Gastroesophageal sphincter (tissue), 3 donors: ENCODE measurements around the gene ZBED3.
A peak's percentile ranks its signal among the peaks of the same experiment; 100 is the strongest.

ENCODE experiments used
- CTCF ChIP-seq, 4 experiments: fragments of 200-600 bp in 2 of 4; fragments of 450-650 bp in 2 of 4; sonication (generic) in 1 of 4; IDR thresholded peaks; one replicate each; pipeline ENCODE4 v1.5.1; 2017 to 2019; ENCODE audit warnings: antibody characterized with exemption in 4 of 4, mild to moderate bottlenecking in 2 of 4, moderate library complexity in 2 of 4
- EP300 ChIP-seq: sonication (generic); formaldehyde crosslinking; IDR thresholded peaks from one replicate; pipeline ENCODE4 v1.6.1; 2017; ENCODE audit warnings: antibody characterized with exemption, mild to moderate bottlenecking
- POLR2A ChIP-seq, 2 donors: fragments of 450-650 bp; IDR thresholded peaks; one replicate each; pipeline ENCODE4 v1.6.1; 2017; ENCODE audit warnings: antibody characterized with exemption in 2 of 2, mild to moderate bottlenecking in 2 of 2, moderate library complexity in 1 of 2
- POLR2AphosphoS5 ChIP-seq: sonication (generic); formaldehyde crosslinking; IDR thresholded peaks from one replicate; pipeline ENCODE4 v1.6.1; 2017; ENCODE audit warnings: antibody characterized with exemption

GRCh38 chr5:77030097-77031071 lies 56.7 kb downstream of the ZBED3 start, which contains the start of gene AGGF1:
- peak in 1 of 4 experiments; percentile 22 for TF ChIP-seq CTCF (IDR thresholded peaks at IDR 0.05)
- TF ChIP-seq EP300: no peak
- peak; percentile 92 for TF ChIP-seq POLR2AphosphoS5
- TF ChIP-seq POLR2A (IDR thresholded peaks at IDR 0.05): peak; percentile 31 to 41
